Measurements from ENCODE around the gene CCDC87. TPM values are rescaled to one million over a fixed set of nuclear protein-coding genes. Genes with fewer than 3 reads are reported as not detected.

The CCDC87 gene
- total and polyA plus RNA-seq, 2 experiments from 2014 or later = 0.39 to 1.2 TPM

- H3K4me3 ChIP-seq = peak overlapping the region; percentile 97; the same call in 1 of the 2 replicates
- H3K4me1 ChIP-seq (ENCODE audit: insufficient read depth) = peaks cover 35% of the 10 kb centered on the region
- H3K9me2 ChIP-seq (ENCODE audit: insufficient read depth) = no peaks in the 10 kb centered on the region
- H3K79me2 ChIP-seq (replicated peaks; ENCODE audit: insufficient read depth) = 0 out of 2 replicates have a peak, but pooled peaks cover 4% of the 10 kb centered on the region
- H3K4me2 ChIP-seq = peak overlapping the region; percentile 97
- H3K27ac ChIP-seq (ENCODE audit: low read depth) = no peak overlapping the region
- H3K36me3 ChIP-seq (ENCODE audit: insufficient read depth) = no peaks in the 10 kb centered on the region
- peaks cover 7% of the 10 kb centered on the region for H4K20me1 ChIP-seq (replicated peaks; ENCODE audit: insufficient read depth)
- peaks cover 12% of the 10 kb centered on the region for H3K27me3 Mint-ChIP-seq (ENCODE audit: insufficient read depth, low read depth, poor library complexity)
- no peak overlapping the region for H2AFZ ChIP-seq
- peaks cover 4% of the 10 kb centered on the region; the same call in 1 of the 3 replicates for H3K36me3 Mint-ChIP-seq (ENCODE audit: low read depth)
- 0 out of 2 replicates have a peak, but pooled peaks cover 7% of the 10 kb centered on the region for H3F3A ChIP-seq (replicated peaks; ENCODE audit: low read depth)
- no peaks in the 10 kb centered on the region; the same call in 2 of the 3 replicates for H3K9me3 Mint-ChIP-seq
- no peak overlapping the region for H3K27ac Mint-ChIP-seq
- TF ChIP-seq CTCF (conservative IDR thresholded peaks at IDR 0.05; ENCODE audit: low read depth in 2 of 2) = peak in 1 of 2 experiments; percentile 22; a peak in 1 of 4 replicates
- no peak for TF ChIP-seq ZNF462 (CRISPR knock-in tag; IDR thresholded peaks at IDR 0.05)
- no peak for TF ChIP-seq CREB1 (CRISPR knock-in tag; IDR thresholded peaks at IDR 0.05; ENCODE audit: low read depth)
- H3K4me3 Mint-ChIP-seq = peak overlapping the region; percentile 81
- no peaks in the 10 kb centered on the region for H3K27me3 ChIP-seq (ENCODE audit: insufficient read depth)
- H3K4me1 Mint-ChIP-seq = peaks cover 38% of the 10 kb centered on the region
- ATAC-seq (no peak), DNase-seq (ENCODE audit: low spot score) (no peak)
These were observed 44.8 kb downstream of the CCDC87 start for GRCh38 chr11:66548041-66548440.
